Skeletal muscle cell (primary cell): ENCODE measurements around the gene MYO1B.

Experiments
- DNase-seq: peaks from one replicate; pipeline ENCODE4 v3.0.0-alpha.2; 2010; ENCODE audit warnings: low read depth
- H3K4me3 ChIP-seq: 2 replicates; pipeline ENCODE4 v1.5.1; 2011; ENCODE audit warnings: low read depth, mild to moderate bottlenecking, control low read depth, low read length, moderate library complexity

Gene MYO1B

GRCh38 chr2:191314697-191315364 is 69.6 kb downstream of the MYO1B start:
- DNase-seq, result no peak
- no peak overlapping the region for H3K4me3 ChIP-seq

GRCh38 chr2:191315365-191315752 is 70.2 kb downstream of the MYO1B start:
- no peak for DNase-seq
- no peak overlapping the region for H3K4me3 ChIP-seq

GRCh38 chr2:191316246-191316994 is 71.2 kb downstream of the MYO1B start:
- DNase-seq, result peak; percentile 47
- no peak overlapping the region for H3K4me3 ChIP-seq

- H3K4me3 ChIP-seq, result no peak overlapping the region
- peak; percentile 66 for DNase-seq
These were observed 73.0 kb downstream of the MYO1B start for GRCh38 chr2:191318037-191318728.

GRCh38 chr2:191318729-191319078 is 73.5 kb downstream of the MYO1B start:
- H3K4me3 ChIP-seq, result no peak overlapping the region
- DNase-seq, result peak; percentile 38

GRCh38 chr2:191319186-191319585 is 74.0 kb downstream of the MYO1B start:
- peak; percentile 26 for DNase-seq

GRCh38 chr2:191320881-191321280 is 75.7 kb downstream of the MYO1B start:
- no peak overlapping the region for H3K4me3 ChIP-seq
- DNase-seq, result no peak

More at GRCh38 chr2:191319186-191319585, 74.0 kb downstream of the MYO1B start:
- H3K4me3 ChIP-seq, result no peak overlapping the region

GRCh38 chr2:191321861-191322662 is 76.9 kb downstream of the MYO1B start:
- DNase-seq, result peak; percentile 78
- no peak overlapping the region for H3K4me3 ChIP-seq

- no peak for DNase-seq
- no peak overlapping the region for H3K4me3 ChIP-seq
These were observed 77.8 kb downstream of the MYO1B start for GRCh38 chr2:191322828-191323506.

GRCh38 chr2:191325651-191326365 is 80.6 kb downstream of the MYO1B start:
- no peak for DNase-seq
- H3K4me3 ChIP-seq, result no peak overlapping the region

- no peak for DNase-seq
- no peak overlapping the region for H3K4me3 ChIP-seq
These were observed 82.3 kb downstream of the MYO1B start for GRCh38 chr2:191327484-191327883.

- H3K4me3 ChIP-seq, result no peak overlapping the region
- no peak for DNase-seq
These were observed 83.1 kb downstream of the MYO1B start for GRCh38 chr2:191328150-191328809.

GRCh38 chr2:191329841-191330240 is 84.6 kb downstream of the MYO1B start:
- no peak overlapping the region for H3K4me3 ChIP-seq
- DNase-seq, result no peak

GRCh38 chr2:191333911-191334357 is 88.7 kb downstream of the MYO1B start:
- DNase-seq, result peak; percentile 95
- H3K4me3 ChIP-seq, result no peak overlapping the region

- no peak overlapping the region for H3K4me3 ChIP-seq
- no peak for DNase-seq
These were observed 90.8 kb downstream of the MYO1B start for GRCh38 chr2:191335875-191336464.

- H3K4me3 ChIP-seq, result no peak overlapping the region
- no peak for DNase-seq
These were observed 96.2 kb downstream of the MYO1B start for GRCh38 chr2:191341436-191341835.

- no peak for DNase-seq
- H3K4me3 ChIP-seq, result no peak overlapping the region
These were observed 98.7 kb downstream of the MYO1B start for GRCh38 chr2:191343796-191344338.
